ENCODE measurements around the gene MAP3K7.
"Not testable (repeated sequence)": the region's sequence is repeated elsewhere in the genome, so short reads cannot be mapped to it uniquely, and the experiment has no call there.

Gene MAP3K7

DNA sequence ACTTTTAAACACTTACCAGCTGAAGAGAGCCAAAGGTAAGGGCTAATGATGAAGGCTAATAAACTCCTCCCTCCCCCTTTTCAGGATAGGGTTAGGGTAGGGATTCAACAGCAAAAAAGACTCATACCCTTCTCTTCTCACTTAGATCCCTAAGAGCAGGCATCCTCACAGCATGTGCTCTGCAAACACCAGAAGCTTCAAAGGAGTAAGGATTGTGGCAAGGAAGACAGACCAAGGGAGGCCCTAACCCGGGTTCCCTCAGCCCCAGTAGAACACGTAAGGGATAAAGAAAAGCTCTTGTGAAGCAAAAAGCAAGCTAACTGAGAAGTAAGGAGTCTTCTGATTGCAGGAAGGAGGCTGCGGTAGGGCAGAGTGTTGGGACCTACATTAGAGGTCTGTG, 11.6 kb downstream of the MAP3K7 start:
- DNase-seq: no peak

DNA sequence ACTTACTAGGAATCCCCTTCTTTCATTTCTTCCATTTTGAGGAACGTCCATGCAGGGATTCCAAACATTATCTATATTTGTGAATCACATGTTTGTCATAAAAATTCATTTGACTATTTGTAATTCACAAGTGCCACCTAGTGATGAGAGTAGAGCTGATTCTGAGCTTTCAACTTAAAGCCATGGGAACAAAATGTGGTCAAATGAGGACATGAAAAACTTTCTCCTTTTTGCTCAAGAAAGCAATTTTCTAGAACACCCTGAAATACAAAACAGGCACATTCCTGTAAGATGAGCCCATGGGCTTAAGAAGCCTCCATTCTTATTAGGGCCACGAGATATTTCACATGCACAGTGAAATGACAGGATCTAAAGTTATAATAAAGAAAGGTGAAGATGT, 12.3 kb downstream of the MAP3K7 start:
- peak; percentile 12 to 15 for DNase-seq

DNA sequence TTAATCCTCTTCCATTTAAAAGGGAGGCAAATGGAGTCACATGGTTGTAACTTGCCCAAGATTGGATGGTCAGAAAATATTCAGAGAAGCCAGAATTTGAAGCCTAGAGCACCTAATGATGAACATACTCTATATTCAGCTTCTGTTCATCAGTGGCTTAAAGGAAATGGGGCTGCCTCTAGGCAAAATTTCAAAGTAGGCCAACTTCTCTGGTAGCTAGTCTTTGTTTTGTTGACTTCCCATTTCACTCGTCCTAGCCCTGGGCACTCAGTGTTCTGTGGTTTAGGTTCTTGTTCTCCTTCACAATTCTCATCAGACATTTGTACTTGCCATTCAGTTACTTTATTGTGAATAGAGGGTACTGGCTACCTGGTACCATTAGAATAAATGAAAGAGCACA, 13.2 kb downstream of the MAP3K7 start:
- DNase-seq: peak; percentile 21 to 29

DNA sequence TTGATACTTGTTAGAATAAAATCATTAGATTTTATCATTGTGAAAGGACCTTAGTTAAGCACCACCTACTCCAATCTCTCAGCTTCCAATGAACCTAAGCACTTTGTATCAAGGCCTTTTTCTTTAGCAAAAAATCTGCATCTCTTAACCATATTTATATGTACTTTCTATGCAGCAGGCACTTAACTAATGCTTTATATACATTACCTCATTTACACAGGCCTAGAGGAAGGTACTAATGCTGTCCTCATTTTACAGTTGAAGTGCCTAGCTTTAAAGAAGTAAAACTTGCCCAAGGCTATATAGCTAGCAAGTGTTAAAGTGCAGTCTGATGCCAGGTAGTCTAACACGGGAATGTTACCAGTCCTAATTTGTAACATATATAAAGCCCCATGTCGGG, 14.0 kb downstream of the MAP3K7 start:
- DNase-seq: no peak

DNA sequence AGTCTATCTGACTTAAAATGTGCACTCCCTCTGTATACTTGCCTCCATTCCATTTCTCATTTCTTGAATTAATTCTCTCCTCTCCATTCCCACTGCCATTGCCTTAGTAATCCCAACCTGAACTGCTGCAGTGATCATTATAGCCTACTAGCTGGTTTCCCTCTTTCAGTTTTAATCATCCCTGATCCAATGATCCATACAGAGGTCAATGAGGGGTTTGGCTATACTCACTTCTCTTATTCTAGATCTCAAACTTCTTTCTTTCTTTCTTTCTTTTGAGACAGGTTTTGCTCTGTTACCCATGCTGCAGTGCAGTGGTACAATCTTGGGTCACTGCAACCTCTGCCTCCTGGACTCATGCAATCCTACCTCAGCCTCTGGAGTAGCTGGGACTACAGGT, 17.6 kb downstream of the MAP3K7 start:
- DNase-seq: no peak

DNA sequence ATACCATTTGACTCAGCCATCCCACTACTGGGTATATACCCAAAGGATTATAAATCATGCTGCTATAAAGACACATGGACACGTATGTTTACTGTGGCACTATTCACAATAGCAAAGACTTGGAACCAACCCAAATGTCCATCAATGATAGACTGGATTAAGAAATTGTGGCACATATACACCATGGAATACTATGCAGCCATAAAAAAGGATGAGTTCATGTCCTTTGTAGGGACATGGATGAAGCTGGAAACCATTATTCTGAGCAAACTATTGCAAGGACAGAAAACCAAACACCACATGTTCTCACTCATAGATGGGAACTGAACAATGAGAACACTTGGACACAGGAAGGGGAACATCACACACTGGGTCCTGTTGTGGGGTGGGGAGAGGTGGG, 19.2 kb downstream of the MAP3K7 start:
- not testable (repeated sequence) for DNase-seq

DNA sequence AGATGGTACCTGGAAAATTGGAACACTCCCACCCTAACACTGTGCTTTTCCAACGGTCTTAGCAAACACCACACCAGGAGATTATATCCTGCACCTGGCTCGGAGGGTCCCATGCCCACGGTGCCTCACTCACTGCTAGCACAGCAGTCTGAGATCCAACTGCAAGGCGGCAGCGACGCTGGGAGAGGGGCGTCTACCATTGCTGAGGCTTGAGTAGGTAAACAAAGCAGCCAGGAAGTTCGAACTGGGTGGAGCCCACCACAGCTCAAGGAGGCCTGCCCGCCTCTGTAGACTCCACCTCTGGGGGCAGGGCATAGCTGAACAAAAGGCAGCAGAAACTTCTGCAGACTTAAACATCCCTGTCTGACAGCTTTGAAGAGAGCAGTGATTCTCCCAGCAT, 24.5 kb downstream of the MAP3K7 start:
- DNase-seq: not testable (repeated sequence)

DNA sequence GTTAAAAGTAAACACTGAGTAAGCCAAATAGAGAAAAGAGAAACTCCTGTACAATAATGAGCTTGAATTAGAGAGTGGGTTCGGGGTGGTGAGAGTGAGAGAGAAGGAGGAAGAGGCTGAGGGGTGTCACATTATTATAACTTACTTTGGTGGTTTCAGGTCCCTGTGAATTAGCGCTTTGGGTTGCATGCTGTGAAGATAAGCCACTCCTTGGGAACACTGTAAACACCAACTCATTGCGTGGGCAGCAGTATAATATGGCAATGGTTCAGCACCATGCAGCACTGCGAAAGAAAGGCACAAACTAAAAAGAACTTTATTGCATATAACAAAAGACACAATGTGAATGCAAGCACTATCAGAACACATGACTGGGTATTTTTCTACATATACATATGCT, 26.9 kb downstream of the MAP3K7 start:
- no peak for DNase-seq

DNA sequence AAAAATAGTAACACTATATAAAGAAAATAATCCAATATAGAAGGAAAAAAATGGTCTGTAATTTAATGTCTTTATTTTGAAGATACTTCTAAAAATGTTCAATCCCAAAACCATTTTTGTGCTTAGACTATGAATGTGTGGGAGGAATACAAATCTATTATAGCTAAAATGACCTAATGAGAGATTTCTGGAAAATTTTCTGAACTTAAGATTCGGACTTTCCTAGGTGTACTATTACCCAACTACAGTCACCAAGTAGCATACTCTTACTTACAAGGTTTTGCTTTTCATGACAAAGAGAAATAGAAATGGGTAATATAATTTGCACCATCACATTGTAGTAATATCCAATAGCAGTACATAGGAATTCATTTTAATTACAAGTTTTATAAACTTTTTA, 29.9 kb downstream of the MAP3K7 start:
- no peak for DNase-seq

DNA sequence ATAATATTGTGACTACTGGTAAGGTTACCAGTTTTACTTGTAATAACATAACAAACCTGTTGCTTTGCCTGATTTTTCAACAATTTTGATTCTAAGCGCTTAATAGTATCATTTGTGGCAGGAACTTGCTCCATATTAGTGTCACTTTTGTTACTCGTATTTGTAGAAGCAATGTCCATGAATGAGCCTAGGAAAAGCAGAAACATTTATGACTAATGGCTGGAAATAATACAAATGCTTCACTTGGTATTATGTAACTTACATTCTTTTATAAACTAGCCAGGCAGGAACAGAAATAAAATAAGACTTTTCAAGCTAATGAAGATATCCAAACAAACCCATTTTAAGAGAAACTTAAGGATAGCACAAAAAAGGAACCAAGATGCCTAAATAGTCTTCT, 38.9 kb downstream of the MAP3K7 start:
- no peak for DNase-seq

DNA sequence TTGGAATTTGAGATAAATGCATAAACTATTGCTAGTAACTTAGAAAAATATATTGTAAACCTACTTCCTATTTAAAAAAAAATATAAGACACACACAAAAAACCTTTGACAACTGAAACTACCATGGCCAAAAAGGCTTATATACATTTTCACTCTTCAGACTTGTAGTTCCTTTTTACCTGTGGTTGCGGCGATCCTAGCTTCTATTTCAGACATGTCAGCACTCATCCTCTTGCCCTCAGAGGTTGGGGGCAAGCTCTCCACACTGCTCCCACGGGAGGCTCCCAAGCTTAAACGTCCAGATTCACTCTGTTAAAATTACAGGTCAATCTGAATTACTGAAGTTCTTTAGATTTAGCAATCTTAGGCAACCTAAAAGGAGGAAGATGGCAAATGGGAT, 39.8 kb downstream of the MAP3K7 start:
- no peak for DNase-seq

DNA sequence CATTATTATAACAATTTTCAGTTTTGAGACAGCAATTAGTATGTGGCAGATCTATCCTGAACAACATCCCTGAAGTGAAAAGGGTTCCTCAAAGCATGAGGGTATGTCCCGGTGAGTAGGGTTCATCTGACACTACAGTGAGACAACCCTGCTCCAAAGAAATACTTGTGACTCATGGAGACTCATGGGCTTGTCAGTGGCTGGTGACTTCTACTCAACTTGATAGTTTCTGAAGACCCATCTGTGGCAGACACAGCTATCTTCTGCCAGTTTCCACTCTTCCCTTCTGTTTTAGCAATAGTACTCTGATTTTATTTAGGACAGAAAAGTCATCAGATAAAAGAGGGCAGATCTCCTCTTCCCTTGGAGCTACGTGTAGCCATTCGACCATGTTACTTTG, 41.4 kb downstream of the MAP3K7 start:
- DNase-seq: no peak

DNA sequence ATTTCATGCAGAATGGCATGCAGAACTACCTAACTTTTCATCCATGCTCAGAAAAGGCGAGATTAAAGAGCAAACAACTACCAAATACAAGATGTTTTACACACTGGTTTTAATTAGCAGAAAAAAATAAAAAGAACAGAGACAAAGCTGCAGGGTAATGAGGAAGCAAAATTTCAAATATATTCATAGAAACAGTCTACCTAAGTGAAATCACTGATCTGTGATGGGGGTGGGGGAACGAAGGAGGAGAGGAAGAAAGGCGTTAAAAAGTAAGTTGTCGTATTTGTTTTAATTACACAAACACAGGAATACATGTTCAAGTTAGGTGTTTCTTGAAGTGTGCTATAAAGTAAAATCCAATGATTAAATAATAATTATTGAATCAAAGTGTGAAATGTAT, 42.1 kb downstream of the MAP3K7 start:
- no peak for DNase-seq

DNA sequence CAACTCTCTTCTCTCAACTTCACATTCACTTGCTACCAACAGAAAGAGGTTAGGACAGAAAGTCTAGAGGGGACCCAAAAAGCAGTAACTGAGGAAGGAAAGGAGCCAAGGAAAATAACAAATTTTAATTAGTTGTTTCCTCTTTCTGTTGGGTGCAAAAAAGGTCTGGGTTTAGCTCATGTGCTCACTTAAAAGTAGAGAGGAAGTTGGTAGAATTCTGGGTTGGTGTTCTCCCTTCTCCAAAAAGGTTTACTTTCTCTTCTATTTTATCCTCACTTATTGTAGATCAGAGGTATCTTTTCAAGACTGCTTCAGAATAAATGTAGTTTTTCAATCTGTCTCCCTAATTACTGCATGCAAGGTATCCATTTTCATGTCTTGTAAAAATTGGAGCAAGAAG, 42.8 kb downstream of the MAP3K7 start:
- peak; percentile 46 to 53 for DNase-seq

DNA sequence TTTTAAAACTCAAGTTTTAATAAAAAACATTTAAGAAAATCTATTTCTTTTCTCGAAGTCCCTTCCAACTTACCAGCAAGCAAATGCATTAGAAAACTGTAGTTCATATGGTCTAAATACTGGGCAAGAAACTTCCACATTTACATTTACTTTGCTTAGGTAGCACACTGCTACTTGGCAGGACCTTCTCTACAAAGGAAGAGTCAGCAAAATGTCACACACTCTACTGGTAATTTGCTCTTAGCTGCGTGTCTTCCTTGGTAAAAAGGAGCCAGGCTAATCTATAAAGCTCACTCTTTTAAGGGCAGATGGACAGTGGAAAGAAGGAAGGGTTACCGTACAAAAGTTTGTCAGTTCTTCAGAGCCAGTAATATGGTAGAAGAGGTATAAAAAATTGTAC, 45.7 kb downstream of the MAP3K7 start:
- DNase-seq: no peak

DNA sequence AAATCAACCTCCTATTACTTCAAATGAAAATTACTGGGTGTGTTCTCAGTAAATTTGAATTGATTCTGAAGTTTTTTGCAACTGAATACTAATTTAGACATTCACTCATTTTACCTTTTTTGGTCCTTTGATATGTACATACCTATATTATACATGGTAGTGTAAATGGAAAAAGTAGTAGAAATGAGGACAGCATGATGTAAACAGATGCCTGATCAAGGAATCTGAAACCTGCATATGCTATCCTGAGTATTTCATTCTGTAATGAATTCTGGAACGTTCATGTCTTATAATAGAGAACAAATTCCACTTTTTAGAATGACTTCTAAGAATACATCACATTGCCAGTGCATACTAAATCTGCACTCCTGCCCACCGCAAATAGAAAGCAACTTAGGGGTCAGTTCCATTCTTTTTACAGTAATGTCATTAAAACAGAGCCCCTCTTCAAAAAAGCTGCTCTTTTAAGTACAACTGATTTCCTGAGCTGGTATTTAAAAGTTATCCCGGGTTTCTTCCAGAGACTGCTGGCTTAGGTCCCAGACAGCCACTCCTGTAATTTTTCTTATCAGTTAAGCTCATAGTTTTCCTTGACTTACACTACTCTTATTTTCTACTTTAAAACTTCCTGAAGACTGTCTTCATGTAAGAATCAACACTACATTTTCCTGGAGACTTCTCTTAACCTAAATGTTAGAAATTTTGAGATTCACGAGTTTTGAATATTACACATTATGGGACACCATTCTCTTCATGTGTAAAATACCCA, 48.4 kb downstream of the MAP3K7 start:
- DNase-seq: no peak

DNA sequence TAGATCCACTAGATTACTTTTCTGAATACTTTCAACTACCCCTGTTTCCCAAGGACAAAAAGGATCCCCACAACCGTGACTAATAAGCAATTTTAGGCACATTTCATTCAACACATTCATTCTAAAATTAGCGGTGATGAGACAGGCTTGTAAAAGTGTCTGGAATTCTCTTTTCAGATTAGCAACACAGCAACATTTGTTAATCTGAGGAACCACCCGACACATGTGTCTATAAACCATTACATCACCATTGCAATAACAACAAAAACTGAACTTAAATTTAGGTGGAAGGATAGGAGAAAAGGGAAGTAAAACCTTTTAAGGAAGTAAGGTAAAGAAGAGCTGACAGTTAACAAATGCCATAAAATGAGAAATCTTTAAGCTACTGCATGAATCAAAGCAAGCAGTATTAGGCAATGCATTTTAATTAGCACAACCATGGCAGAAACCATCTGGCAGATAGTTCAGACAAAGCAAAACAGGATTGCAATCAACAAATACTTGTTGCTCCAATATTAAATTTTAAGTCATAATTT, 49.1 kb downstream of the MAP3K7 start:
- DNase-seq: peak; percentile 97 to 98

DNA sequence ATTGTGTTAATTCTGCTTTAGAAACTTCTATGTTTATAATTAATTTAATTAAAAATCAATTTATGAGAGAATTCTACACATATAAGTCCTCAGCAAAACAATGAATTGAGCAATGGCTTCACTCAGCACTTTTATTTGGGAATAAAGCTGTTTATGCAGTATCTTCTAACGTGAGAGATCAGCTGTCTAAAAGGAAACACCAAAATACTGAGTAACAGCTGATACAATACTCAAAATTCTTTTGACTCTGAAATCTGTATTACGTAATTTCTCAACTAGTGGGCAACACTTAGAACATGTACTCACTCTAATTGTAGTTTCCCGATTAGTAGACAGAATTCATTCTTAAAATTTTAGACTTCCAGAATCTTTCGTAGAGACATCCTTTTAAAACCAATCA, 49.8 kb downstream of the MAP3K7 start:
- DNase-seq: peak in 1 of 2 experiments; percentile 22

DNA sequence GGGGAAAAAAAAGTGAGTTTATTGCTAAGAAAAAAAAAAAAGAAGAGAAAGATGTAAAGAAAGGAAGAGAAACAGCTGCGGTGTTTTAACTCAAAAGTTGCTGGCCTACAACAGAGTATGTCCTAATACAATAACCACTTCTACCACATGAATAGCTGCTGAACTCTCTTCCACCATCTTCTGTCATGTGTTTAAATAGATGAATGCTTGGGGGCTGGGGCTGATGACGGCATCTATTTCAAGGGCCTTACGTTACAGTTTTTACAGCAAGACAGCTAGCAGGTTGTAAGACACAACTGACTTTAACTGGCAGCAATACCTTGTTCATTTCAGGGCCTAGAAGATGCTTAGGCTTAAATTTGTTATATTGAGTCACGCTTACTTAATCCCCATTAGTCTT, 50.4 kb downstream of the MAP3K7 start:
- DNase-seq: no peak

DNA sequence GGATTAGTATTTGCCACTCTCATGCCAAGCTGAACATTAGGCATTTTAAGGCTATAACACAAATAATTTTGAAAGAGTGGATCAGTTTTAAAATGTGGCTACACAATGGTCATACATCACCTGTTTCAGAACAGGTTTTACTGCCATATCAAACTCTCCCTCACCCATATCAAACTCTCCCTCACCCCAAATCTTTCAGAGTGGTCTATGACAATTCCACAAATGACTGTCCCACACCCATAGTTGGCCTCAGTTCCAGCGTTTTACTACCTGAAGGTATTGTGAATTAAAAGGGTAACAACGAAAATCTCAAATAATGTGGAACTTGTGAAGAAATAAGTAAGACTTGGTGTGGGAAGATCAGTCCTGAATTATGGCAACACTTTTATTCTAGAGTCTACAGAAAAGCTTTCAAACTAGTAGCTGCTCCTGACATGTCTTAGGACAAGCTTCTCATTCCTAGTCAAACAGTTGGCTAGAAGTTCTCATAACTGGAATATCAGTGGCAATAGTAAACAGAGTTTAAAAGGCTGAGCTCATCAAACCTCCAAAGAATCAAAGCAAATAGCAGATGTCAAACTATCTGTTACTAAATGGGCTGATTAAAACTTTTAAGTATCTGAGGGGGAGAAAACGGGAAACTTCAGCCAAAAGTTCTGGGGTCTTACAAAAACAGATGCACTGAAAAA, 52.4 kb downstream of the MAP3K7 start:
- no peak for DNase-seq

DNA sequence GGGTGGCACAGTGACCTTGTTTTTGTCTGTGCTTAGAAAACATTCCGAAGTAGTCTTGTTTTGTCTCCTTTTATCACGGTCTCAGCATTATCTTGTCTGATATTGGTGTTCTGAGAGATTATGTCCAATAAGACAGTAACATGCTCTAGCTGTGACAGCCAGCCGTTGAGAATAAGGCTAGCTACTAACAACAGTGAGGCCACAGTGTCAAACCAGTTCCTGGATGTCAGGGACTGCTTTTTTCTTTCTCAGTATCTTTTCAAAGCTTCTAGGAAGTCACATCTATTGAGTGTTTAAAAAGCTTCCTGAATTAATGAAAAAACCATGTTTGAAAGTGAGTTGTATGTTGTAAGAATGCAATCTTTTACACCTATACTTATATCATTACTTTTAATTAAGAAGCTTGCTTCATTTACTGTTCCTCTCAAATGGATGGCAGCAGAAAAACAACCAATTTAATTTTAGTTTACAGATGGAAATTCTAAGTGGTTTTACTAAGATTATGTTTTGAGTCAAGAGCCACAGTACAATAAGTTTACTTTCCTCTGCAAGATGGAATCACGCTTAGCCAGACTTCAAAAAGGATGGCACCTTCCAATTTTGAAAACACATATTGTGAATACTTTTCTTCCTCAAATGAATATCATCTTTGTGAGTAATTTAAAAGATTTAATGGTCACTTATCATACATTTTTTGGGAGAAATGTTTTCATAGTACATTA, 53.1 kb downstream of the MAP3K7 start:
- no peak for DNase-seq

DNA sequence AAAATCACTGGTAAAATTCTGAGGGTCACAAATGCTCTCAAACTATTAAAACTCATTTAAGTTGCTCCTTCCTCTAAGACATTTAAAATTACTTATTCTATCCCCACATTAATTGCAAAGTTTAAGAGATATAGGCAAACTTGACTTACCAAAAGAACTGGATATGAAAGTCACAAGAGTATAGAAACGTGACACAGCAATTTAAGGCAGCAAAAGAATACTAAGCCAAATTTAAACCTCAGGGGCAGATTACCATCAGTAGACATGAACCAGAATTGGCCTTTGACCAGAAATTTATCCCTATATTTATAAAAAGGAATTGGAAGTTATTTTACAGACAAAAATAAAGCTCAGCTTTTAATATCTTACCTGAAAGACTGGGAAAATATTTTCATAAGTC, 56.0 kb downstream of the MAP3K7 start:
- no peak for DNase-seq

DNA sequence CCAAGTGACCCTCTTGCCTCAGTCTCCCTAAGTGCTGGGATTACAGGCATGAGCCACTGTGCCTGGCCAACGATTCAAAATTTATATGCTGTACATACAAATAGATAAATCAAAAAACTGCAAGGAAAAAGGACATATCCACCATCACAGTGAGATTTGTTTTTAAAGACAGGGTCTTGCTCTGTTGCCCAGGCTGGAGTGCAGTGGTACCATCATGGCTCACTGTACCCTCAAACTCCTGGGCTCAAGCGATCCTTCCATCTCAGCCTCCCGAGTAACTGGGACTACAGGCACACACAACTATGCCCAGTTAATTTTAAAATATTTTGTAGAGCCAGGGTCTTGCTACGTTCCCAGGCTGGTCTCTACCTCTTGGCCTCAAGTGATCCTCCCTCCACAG, 61.5 kb downstream of the MAP3K7 start:
- no peak for DNase-seq

DNA sequence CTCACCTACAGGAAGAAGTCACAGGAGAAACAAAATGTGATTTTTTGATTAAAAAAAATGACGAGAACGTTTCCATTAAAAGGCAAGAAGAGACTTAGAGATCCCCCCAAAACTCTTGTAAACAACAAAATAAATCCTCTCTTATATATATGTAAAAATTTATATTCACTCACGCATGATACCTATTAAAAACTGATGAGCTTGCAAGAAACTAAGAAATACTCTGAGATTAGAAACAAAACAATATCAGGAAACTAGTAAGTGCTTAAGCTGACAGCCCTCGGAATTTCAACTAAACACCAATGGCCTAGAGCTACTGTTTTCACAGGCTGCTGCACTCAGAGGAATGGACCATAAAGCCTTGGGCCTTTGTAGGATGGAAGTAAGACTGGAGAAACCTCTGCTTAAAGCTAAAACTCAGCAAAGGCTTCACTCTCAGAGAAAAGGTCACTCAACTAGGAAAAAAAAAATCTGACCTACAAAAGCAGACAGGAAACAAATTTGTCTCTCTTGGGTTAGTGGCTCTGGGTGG, 63.0 kb downstream of the MAP3K7 start:
- DNase-seq: no peak
